Right lobe of liver (tissue), 4 donors: ENCODE results near the gene KAT7.

Experiments
- POLR2A ChIP-seq: fragments of 450-650 bp; IDR thresholded peaks from one replicate; pipeline ENCODE4 v1.6.1; 2017; ENCODE audit warnings: antibody characterized with exemption, mild to moderate bottlenecking
- TF ChIP-seq, protein P1 (sequence below), 4 donors: fragments of 200-600 bp in 3 of 4; fragments of 450-650 bp in 1 of 4; IDR thresholded peaks; one replicate each; pipeline versions ENCODE4 v1.5.1 to v1.8.0; 2016 to 2022; ENCODE audit warnings: antibody characterized with exemption in 4 of 4, mild to moderate bottlenecking in 2 of 4
- donor health status: DM: no; HTN: no; CAD: no.
- donor health status: DM: no; HTN: no; CAD: no.
- donor health status: DM: no; HTN: yes; CAD: no.

DNA sequence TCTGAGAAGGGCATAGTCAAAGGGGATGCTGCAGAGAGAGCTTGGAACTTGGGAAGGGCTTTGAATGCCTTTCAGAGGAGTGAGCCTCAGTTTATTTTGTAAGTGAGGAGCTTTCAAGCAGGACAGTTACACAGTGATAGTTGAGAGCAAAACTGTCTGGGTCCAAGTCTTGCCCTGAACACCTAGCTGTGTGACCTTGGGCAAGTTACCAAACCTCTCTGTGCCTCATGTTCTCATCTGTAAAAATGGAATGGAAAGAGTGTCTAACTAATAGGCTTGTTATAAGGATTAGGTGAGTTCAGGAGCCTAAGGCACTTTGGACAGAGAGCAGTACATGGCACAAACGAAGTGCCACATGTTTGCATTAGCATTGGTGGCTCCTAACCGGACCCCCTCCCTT, 86.4 kb downstream of the KAT7 start:
- TF ChIP-seq POLR2A = no peak
- TF ChIP-seq, protein P1, sequence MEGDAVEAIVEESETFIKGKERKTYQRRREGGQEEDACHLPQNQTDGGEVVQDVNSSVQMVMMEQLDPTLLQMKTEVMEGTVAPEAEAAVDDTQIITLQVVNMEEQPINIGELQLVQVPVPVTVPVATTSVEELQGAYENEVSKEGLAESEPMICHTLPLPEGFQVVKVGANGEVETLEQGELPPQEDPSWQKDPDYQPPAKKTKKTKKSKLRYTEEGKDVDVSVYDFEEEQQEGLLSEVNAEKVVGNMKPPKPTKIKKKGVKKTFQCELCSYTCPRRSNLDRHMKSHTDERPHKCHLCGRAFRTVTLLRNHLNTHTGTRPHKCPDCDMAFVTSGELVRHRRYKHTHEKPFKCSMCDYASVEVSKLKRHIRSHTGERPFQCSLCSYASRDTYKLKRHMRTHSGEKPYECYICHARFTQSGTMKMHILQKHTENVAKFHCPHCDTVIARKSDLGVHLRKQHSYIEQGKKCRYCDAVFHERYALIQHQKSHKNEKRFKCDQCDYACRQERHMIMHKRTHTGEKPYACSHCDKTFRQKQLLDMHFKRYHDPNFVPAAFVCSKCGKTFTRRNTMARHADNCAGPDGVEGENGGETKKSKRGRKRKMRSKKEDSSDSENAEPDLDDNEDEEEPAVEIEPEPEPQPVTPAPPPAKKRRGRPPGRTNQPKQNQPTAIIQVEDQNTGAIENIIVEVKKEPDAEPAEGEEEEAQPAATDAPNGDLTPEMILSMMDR (IDR thresholded peaks at IDR 0.05) = no peak
